GM13977 (cell line): Measurements from ENCODE around the gene RNF130.

Experiments
- DNase-seq: peaks from one replicate; pipeline ENCODE4 v3.0.0; 2012; ENCODE audit warnings: low spot score
- in situ Hi-C: fragments of 300-500 bp; cut with MboI; formaldehyde crosslinking; loops from one replicate; pipeline ENCODE4 v1.12.0; 2022; ENCODE audit warnings: low sequenced_read_pairs, low pct_unique_long_range_greater_than_20kb, mixed read lengths, inconsistent platforms; ENCODE audit not compliant: unreplicated experiment
- TF ChIP-seq, protein P1 (sequence below): IDR thresholded peaks from 2 replicates; pipeline ENCODE4 v1.5.1; 2012; ENCODE audit warnings: mild to moderate bottlenecking, control low read depth; ENCODE audit not compliant: insufficient read depth; ENCODE audit errors: extremely low read depth, missing control alignments

RNF130 gene

DNA sequence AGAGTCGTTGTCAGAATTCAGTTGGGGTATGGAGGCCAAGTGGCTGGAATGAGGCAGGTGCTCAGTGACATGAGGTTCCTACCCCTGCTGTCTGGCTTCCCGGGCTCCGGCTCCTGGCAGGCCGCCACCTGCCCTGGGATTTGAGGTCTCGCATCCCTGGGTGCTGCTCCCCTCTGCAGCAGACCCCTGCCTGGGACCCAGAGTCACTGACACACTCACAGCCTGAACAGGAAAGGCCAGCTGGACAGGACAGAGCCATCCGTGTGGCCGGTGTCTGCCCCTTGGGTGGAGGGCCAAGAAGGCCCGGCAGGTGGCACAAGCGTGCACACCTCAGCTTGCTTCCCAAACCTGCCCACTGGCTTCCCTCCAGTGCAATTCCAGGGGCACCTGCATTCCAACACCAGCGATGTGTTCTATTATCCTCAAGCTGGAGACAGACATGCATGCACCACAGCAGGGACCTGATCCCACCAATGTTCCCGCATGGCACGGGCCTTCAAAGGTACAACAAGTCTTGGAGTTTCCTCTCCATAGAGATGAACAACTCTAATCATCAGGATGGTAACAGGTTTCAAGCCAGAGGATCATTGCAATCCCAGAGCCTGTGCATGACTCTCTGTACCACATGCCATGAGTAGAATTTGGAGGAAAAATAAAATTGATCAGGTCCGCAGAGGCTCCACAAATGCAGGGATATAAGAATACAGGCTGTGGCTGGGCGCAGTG lies 45.6 kb upstream of the RNF130 start:
- in situ Hi-C loops: no loop called here
- TF ChIP-seq, protein P1, sequence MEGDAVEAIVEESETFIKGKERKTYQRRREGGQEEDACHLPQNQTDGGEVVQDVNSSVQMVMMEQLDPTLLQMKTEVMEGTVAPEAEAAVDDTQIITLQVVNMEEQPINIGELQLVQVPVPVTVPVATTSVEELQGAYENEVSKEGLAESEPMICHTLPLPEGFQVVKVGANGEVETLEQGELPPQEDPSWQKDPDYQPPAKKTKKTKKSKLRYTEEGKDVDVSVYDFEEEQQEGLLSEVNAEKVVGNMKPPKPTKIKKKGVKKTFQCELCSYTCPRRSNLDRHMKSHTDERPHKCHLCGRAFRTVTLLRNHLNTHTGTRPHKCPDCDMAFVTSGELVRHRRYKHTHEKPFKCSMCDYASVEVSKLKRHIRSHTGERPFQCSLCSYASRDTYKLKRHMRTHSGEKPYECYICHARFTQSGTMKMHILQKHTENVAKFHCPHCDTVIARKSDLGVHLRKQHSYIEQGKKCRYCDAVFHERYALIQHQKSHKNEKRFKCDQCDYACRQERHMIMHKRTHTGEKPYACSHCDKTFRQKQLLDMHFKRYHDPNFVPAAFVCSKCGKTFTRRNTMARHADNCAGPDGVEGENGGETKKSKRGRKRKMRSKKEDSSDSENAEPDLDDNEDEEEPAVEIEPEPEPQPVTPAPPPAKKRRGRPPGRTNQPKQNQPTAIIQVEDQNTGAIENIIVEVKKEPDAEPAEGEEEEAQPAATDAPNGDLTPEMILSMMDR: no peak
- peak; percentile 30 for DNase-seq

DNA sequence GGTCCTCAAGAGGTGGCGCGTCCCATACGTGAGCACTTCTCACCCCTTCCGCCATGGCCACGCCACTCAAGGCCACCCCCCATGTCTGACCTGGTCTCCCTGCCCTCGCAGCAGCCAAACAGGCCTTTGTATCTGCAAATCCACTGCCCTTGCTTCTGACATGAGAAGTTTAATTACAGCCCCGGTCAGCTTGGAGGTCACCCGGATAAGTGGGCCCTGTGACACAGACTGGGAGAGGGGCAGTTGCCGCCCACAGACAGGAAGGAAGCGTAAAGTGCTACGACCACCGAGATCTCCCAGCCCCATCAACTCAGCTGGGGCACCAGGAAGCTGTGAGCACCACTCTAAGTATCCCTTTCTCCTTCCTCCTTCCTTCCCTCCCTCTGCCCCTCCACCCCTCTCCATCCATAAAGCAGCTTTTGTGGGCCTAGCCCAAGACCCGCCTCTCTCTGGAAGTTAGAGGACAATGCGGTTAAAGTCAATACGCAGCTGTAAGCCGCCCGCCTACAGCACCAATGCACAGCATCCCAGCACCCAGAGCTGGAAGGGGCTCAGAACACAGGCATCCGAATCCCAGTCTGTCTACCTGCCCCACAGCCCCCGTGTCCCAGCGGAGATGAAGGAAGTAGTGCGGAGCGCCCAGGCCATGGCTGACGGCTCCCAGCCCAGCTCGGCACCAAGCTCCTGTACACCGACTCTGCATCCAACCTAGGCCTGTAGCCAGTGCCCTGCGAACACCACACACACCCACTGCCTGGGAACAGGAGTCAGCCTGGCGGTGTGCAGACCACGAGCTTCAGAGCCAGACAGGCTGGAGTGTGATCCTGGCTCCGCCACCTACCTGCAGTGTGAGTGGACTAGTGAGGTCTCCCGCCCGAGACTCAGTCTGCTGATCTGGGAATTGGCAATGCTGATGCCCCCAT lies 44.8 kb upstream of the RNF130 start:
- in situ Hi-C loops: no loop called here
- DNase-seq: no peak
- TF ChIP-seq, protein P1: no peak

DNA sequence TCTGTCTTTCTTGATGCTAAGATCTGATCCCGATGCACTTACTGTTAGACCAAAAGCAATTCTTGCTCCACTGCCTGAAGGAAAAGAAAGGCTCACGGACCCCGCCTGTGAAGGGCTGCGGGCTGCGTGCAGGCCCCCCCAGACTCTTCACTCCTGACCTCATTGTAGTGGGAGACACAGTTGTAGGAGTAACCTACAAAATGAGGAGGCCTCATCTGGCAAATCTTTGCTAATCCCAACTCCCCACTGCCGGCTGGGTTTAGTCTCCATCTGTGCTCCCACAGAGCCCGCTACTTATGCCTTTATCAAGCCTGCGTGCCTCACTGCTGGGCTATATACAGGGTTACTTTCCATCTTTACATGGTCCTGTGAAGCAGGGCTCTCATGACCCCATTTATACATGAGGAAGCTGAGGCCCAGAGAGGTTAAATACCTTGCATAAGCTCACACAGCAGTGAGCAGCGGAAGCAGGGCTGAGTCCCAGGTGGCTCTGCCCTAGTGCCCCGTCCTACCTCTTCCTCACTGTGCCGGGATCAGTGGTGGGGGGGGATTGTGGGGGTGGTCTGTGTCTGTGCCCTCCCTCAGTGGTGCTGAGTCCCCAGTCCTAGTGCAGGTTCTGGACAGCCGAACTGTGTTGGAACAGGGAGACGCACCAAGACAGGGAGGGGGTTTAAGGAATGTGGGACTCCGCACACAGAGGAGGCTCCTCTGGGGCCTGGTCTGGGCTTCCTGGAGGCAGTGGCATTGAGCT lies 43.9 kb upstream of the RNF130 start:
- no peak for DNase-seq
- in situ Hi-C loops: no loop called here
- TF ChIP-seq, protein P1: no peak

DNA sequence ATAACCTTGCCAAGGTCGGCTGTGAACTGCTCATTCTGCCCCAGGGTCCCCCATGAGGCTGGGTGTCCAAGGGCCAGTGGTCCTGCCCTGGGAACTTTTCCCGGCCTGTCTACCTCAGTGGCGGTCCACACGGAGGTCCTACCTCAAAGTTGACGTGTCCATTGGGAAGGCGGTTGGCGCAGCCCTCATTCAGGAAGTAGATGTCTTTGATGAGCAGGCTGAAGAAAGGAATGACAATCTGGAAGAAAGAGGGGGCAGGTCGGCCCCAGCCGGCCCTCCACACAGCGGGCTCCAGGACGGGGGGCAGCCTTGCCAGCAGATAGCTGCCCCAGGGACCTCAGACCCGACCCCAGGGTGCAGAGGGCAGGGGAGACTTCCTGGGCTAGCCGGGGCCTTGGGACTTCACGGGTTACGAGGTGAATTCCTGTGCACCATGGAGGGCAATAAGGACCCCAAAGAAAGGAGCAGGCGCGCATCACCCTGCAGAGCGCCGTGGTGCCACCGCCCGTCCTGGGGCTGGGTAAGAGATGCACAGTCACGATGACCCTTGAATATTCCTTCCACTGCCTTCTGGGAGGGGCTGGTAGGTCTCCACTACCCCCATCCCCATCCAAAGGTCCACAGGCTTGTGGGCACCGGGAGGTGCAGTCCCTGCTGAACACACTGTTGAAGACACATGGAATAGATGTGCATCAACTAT lies 42.9 kb upstream of the RNF130 start:
- TF ChIP-seq, protein P1: no peak
- DNase-seq: no peak
- in situ Hi-C loops: no loop called here

DNA sequence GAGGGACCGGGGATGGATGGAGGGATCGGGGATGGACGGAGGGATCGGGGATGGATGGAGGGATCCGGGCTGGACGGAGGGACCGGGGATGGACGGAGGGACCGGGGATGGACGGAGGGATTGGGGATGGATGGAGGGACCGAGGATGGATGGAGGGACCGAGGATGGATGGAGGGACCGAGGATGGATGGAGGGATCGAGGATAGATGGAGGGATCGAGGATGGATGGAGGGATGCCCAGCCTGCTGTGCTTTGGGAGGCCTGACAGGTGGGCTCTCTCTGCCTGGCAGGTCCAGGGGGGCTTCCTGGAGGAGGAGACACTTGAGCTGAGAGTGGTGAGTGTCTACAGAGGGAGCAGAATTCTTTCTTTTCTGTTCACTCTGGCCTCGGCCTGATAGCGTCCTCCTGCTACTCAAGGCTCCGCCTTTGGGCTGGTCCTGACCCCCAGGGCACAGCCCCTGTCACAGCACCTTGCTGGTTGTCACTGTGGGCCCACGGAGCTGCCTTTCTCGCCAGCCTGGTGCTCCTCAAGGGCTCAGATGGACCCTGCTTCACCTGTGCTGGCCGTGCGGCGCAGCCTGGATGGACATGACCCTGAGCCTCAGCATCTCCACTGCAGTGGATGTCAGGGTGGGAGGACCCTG lies 42.2 kb upstream of the RNF130 start:
- in situ Hi-C loops: no loop called here
- DNase-seq: no peak
- TF ChIP-seq, protein P1: no peak
